Activated CD4-positive, alpha-beta T cell treated with anti-CD3 and anti-CD28 coated beads, Interleukin-2, amount 50 U/mL, for 4 hours (primary cell): Measurements from ENCODE around the gene DCC.

ENCODE experiments used
- DNase-seq, 2 experiments: peaks; one replicate each; pipeline ENCODE4 v3.0.0-alpha.2; 2020

DCC gene

DNA sequence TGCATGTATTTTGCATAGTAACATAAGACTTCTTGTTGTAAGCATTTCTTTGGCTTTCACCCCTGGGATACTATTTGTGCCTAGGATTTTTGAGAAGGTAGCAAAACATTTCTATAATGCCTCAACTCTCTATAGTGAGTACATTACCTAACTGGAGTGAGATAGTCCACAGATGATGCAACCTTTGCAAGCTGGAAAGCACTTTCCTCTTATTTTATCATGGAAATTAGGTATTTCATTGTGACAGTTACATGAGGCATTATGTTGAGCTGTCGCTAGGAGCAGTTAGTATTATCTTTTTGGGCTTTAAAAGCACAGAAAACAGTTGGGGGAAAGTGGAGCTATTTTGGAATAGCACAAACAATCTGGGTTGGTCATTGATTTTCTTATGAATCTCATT is 786.2 kb downstream of the DCC start:
- no peak for DNase-seq

DNA sequence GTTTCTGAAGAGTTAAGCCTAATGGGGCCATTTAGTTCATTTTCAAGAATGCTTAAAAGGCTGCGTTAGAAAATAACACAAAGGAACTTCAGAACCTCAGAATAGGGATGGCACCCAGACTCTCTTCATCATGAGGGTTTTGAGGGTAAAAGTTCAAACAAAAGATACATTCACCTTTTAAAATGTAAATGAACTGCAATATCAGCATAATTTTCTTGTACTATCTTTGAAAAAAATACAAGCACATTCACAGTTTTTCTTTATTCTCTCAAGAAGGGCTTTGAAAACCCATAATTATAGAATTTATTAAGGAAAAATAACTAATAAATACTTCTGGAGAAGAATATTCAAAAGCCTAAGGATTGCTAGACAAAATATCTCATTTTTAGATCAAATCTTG is 791.0 kb downstream of the DCC start:
- no peak for DNase-seq

DNA sequence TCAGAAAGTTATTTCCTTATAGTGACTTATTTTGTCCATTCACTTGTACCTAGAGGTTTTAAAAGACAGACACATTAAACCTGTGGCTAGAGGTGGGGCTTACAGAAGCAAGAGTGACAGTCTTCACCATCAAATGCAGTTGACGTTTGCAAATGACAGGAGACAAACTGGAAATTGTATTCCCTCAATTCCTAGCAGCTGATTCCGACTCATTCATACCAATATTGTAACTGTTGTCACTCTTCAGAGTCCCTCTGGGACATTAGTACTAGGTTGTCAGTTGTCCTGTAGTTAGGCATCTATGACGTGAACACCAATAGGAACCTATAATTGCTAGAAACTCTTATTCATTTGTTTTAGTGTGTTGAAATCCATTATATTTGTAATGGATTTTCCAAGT is 794.7 kb downstream of the DCC start:
- DNase-seq, result no peak

DNA sequence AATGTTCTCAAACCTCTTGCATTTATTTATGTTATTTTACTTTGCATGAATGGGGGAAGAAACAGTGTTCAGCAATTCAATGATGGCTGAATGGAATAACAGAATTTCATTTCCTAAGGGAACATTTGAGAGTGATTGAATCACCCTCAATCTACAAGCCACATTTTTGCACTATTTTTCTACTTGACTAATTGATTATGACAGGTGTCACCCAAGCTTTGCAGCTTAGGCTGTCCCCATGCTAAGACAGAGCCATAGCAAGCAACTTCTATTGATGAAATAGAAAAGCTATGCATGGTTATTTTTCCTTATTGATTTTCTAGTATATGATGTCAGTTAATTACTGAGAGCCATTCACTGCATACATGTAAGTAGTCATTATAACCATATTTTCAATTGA is 795.7 kb downstream of the DCC start:
- DNase-seq, result no peak

DNA sequence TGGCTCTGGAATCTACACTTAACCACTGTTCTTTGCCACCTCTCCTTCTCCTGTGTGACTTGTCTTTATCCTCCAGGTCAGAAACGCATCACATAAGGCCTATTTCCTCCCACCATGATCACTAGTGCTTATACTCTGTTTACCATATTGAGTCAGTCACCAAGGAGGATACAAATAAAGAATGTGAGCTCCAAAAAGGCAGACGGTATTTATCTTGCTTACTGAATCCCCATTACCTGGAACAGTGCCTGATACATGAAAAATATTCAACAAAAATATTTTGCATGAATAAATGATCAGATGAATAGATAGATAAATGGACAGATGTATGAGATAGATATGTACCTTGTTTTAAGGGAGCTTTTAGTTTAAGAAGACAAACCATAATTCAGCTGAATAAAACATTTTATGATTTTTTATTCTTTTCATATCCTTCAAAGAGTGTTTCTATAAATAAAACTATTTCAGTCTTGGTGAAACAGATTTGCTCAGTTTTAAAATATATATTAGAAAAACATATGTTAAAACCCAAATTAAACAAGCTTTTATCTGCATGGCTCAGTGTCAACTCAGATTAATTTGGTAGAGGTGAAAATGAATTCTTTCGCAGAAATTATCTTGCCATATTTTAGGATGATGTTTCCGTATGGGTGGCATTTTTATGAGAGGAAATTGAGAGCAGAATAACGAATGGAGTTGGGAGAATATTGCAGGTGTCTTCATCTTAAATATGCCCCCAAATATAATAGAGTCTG is 799.9 kb downstream of the DCC start:
- DNase-seq, result no peak

DNA sequence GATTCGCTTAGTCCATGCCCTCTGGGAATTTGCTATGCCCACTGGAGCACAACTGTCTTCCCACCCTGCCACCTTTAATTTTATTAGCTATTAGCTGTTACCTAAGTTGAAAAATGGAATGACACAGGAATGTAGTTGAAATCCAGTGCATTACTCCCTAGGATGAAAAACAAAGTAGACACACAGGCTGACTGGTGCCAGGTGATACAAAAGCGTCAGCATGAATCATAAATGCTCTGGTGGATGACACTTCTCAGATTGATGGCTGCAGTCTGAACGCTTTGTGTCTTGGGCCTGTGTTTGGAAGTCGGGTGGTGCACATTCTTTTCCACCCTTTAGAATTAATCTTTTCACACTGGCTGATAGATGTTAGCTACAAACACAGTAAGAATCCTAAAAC is 802.0 kb downstream of the DCC start:
- no peak for DNase-seq

DNA sequence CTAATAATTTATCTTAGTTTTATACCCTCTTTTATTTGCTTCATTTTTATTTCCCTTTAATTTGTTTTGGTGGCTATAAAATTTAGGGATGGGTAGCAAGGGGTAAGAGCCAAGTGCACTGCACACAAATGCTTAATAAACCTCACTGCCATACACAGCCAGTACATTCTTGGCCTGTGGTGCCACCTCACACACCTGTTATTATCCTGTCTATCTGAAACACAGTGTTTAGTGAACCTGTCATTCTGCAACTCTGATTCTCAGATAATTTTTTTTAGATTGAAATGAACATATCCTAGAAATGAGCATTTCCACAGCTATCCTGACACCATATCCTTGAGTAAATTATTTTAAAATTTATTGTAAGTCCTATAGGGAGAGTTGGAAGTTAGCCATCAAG is 807.5 kb downstream of the DCC start:
- DNase-seq, result no peak

DNA sequence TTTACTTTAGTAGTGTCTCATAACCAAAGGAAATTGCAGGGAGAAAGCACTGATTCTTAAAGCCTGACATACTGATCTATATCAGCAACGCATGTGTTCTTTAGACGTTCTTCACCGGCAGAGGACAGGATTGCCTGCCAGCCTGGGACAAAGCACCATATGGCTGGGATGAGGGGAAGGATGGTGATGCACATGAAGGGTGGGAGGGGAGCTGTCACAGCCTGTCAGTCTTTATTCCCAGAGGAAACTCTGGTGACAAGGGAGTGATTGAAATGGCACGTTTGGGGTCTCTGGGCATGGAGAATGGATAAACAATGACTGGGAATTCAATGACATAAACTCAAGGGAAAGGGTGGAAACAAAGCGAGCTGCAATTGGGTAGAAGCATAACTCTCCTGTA is 808.1 kb downstream of the DCC start:
- DNase-seq, result no peak

DNA sequence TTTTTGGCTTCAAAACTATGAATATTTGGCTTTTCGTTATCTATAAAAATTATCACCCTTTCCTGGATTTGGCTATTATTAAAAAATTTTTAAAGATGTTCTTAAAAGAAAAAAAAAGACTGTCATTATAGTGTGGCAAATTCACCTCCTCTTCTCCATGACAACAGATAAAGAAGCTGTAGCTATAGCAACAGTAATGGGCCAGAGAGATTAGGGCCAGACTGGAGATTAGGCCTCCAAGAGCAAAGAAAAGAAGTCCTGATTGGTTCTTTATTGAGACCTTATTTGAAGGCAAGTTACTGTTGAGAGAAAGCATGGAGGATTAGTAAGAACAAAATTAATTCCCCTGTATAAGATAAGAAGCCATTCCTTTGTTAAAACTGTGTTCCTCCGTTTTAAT is 812.5 kb downstream of the DCC start:
- DNase-seq, result no peak

DNA sequence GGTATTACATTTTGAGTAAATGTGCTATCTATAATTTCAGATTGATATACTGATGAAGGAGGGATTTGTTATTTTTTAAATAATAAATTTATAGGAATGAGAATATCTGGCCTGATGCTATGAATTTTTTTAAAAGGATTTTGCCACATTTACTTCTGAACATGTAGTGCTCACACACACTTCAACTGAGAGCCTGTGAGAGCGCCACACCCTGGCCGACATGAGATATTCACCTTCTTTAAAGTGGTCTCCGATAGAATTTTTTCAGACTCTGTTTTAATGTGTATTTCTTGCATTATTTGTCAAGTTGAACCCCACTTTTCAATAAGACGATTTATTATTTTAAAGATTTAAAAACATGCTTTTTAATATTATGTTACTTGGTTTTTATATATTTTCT is 813.3 kb downstream of the DCC start:
- DNase-seq, result no peak

DNA sequence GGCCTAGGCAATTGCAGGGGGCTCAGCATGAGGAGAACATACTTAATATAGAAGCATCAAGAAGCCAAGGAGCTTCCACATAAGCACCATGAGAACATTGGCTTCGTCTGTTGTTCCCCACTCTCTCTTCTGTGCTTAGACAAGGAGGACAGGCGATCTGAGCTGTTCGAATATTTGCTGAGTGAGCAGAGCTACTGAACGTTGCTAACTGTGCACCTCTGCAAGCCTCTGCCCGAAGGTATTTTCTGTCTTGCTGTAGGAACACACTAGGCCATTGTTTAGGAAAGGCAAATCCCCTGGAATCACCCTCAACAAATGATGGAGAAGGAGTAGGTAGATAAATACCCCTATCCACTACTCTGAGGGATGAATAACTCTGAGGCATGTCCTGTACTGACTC is 813.8 kb downstream of the DCC start:
- no peak for DNase-seq

DNA sequence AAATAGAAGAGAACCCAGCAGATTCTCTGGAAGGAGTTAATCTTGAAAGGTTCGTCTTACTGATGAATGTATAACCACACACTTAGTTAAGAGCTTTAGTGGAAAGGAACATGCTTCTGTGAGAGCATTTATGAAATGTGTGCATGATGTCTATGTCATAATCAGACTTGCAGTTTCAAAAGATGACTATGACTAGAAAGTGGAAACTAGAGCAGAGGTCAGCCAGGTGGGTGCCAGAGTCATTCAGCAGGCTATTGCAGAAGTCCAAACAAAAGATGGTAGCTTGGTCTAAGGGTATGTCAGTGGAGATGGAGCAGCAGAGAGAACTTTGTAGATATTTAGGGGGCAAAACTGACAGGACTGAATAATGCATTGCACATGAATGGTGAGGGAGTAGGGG is 825.8 kb downstream of the DCC start:
- no peak for DNase-seq

DNA sequence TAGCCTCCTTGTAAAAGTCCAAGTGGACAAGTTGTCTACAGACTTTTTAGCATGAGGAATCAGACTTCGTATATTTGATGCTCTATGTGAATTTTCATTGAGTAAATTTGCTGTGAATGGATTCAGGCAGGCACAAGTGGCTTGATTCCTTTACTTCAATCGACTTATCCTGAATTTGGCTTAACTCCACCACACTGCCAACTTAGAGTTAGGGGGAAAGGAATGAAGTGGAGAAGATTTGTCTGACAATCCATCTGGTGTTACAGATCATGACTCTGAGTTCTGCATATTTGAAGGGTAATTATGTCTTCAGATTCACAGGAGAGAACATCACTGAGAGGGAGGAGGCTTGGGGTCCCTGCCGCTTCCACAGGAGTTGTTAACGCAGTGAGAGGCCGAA is 829.3 kb downstream of the DCC start:
- DNase-seq, result no peak

DNA sequence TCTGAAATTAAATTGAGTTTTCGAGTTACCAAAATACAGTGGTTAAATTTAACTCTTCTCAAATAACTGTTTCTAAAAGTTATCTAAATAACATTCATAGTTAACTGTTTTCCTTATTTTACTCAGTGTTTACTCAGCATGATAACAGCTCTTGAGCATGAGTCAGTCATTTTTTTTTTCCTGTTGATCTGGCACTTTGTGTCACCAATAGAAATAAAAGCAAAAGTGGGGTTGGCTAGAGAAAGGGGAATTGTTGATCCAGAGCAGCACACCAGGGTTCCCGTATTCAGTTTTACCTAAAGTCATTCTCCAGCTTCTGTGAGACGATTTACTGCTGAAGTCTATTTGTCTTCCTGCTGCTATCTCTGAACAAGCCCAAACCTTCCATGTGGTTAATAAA is 851.6 kb downstream of the DCC start:
- DNase-seq, result no peak

DNA sequence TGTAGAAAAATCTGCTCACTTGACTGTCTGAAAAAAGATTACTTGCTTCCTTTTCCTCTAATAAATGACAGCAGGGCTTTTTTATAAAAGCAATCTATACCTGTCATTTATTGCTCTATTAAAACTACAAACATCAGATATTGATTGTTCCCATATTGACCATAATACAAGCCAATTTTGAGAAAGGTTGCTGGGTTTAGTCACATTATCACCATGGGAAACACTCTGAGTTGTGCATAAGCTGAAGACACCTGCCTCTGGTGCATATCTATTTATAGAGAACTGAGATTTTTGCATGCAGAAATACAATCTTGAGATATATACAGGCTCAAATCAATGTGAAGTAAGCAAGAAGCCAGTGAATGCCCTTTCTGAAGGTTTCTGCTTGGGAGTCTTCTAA is 853.9 kb downstream of the DCC start:
- DNase-seq, result no peak

DNA sequence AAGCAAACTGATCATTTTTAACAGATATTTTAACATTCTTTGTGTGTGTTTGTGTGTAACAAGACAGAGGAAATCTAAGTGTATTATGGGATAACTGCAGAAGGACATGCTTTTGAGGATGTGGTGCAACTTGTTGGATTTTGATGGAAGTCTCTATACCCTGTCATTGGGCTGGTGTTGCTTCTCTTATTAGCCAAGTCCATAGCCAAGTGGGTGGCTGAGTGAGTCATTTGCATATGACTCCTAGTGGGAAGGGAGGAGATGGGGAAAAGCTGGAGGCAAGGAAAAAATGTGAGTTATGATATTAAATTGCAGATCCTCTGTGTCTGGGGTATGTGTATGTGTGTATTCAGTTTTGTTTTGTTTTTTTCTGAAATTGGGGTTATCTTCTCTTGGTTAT is 879.9 kb downstream of the DCC start:
- no peak for DNase-seq

DNA sequence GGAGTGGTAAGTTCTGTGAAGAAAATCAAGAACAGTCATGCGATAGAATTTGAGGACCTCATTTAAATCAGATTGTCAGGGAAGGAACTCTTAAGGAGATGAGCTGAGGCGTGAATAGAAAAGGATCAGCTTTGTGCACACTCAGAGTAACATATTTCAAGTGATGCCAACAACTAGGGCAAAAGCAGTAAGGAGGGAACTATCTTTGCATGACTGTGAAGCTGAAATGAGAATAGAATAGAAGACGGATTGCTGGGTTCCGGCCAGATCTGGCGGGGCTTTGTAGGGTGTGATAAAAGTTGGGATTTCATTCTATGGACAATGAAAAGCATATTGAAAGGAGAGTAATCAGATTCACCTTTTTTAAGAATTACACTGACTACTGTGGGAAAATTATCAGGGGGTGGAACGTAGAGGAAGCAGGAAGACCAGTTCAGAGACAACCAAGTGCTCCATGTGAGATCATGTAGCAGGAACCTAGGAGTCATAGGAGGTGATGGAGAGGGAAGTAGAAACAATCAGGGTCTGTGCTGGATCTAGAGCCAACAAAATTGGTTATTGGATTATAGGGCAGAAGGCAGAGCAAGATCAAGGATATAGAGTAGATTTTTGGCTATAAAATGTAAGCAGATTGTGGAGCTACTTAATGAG is 884.3 kb downstream of the DCC start:
- DNase-seq, result no peak

DNA sequence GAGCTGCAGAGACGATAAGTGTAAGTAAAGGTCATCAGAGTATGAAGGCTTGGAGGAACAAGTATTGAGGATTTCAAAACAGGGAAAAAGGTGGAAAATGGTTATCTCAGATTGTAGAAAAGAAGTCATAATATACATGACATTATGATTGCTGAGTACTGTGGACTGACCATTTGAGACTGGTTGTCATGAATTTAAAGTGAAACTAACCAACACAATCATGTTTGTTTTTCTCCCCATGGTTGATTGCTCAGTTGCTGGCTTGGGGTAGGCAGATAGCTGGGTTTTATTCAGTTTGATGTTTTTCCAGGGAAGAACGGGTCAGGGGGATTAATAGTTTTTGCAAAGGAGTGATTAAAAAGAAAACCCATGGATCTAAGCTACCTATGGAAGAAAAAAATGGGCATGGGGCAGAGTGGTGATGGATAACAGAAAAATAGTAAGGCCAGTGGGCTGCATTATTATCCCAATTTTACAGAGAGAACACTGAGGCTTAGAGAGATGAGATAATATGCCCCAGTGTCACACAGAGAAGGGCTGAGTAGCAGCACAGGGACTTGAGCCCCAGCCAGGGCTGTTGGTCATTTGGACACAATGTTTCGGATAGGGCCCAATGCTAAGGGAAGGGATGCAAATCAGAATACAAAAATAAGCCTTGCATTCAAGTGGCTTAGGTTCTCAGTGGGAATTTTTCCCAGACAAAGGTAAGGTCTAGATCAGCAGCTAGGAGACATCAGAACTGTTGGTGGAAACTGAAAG is 885.7 kb downstream of the DCC start:
- DNase-seq, result no peak

DNA sequence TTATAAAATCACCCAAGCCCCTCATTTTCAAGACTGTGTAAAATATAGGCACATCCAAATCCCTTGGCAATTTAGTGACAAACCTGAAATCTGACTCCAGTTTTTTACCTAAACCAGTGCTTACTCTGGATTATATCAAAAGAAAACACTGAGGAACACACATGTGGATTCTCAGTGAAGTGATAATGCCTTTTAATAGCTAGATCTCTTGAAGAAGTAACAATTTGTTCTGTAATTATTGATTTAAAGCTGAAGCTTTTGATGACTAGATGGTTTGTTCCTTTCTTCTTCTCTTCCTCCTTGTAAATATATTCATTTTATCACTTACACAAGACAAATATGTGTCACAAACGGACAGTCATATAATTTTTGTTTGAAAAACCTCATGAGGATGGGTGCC is 894.6 kb downstream of the DCC start:
- DNase-seq, result no peak

DNA sequence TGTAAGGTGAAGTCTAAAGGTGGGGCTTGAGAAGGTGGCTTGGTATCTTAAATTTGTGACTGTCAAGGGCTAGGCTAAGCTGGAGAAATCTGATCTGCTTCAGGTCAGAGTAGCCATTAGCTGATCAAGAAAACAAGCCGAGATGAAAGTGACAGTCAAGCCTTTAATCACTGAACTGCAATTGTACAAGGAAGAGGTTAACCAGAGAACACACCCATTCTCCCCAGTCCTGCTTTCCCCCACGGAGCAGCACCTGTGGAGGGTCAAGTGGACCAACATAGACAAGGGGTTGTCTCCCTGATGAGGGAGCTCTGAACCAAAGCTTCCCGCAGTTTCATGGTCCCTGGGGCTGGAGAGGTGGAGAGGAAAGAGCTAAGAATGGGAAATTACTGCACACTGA is 901.2 kb downstream of the DCC start:
- DNase-seq, result no peak

DNA sequence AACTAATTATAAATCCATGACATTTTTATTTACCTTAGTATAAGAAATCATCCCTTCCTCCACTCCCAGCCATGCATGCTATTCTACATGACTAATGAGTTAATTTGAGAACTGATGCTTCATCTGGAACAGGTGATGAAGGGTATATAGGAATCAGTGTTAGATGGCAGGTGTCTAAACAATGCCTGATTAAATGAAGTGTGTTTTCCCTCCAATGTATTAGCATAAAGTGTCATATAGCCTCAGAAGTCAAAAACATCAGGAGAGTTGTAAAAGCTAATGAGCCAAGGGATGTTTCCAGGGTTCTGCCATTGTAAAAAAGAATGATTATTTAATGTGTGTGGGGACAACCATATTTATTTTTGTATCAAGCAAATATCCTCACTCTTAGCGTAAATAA is 913.8 kb downstream of the DCC start:
- DNase-seq, result no peak

DNA sequence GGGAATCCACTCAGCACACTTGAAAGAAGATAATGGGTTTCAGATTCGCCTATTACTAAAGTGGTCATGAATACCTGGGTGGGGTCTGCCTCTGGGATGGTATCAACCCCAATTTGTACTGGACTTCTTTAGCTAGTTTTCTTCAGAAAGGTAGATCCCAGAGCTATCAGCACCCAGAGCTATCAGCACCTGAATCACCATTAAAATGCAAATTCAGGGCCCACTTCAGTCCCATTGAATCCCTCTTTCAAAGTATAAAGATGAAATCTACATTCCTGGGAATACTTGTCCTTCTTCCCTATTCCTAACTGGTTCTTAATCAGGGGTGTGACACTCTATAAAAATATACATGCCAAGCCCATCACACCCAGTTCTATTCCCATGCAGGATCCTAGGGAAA is 914.3 kb downstream of the DCC start:
- no peak for DNase-seq

DNA sequence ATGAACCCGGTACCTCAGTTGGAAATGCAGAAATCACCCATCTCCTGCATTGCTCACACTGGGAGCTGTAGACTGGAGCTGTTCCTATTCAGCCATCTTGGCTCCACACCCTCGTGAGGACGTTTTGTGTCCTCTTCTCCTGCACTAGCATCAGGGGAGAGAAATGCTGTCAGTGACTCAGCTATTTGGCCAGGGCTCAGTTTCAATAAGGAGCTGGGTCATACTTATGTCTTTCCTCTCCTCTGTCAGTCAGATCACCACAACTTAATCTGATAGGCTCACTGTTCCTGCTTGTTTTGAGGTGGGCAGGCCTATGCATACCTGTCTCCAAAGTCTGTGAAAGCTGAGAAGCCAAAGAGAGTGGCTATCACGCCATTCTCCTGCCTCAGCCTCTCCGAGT is 921.2 kb downstream of the DCC start:
- DNase-seq, result no peak

DNA sequence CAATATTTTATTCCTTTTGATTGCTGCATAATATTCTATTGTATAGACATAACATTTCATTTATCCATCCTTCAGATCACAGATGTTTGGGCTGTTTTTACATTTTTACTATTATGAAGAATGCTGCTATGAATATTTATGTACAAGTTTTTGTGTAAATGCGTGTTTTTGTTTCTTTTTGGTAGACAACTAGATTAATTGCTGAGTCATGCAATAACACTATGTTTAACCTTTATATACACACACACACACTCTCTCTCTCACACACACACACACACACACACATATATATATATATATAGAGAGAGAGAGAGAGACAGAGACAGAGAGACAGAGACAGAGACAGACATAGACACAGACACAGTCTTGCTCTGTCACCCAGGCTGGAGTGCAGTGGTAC is 926.9 kb downstream of the DCC start:
- DNase-seq, result no peak
